RWPE1 (cell line): Measurements from ENCODE around the gene GSE1.

Source experiments
- CTCF ChIA-PET: fragments of 350-600 bp; sonication (Branson Sonifier 250); formaldehyde crosslinking; extraction: SDS; loops from one replicate; lab custom pipeline; 2021; lab: Yijun Ruan, JAX
- POLR2A ChIA-PET: fragments of 400-600 bp; formaldehyde crosslinking; extraction: SDS; loops from one replicate; lab custom pipeline; 2020; ENCODE audit warnings: antibody characterized with exemption; ENCODE audit not compliant: low non-redundant PET; lab: Yijun Ruan, JAX
- DNase-seq: peaks from one replicate; pipeline ENCODE4 v3.0.0; 2012; ENCODE audit warnings: low spot score
- H3K27ac ChIP-seq: fragments of 450-650 bp; 2 replicates; pipeline ENCODE4 v1.5.1; 2017
- CTCF ChIP-seq: fragments of 450-650 bp; conservative IDR thresholded peaks from 2 replicates; pipeline ENCODE4 v1.5.1; 2017; ENCODE audit warnings: low read depth, mild to moderate bottlenecking

Gene GSE1

GRCh38 chr16:85584819-85585282, 28.3 kb upstream of the GSE1 start:
- H3K27ac ChIP-seq = no peak overlapping the region
- CTCF ChIA-PET = no interaction called here
- no peak for DNase-seq
- POLR2A ChIA-PET = no interaction called here
- no peak for TF ChIP-seq CTCF

- CTCF ChIA-PET = interaction anchor here (0.6 kb wide), 2 partner anchors 98 to 632 kb away, joined by 3 to 7 read pairs; no protein-coding TSS in a partner anchor
- no peak for DNase-seq
- no peak overlapping the region for H3K27ac ChIP-seq
- POLR2A ChIA-PET = no interaction called here
- no peak for TF ChIP-seq CTCF
Measured at GRCh38 chr16:85585711-85586110, 27.4 kb upstream of the GSE1 start.

GRCh38 chr16:85586380-85587104, 26.6 kb upstream of the GSE1 start:
- DNase-seq = no peak
- POLR2A ChIA-PET = no interaction called here
- CTCF ChIA-PET = no interaction called here
- no peak for TF ChIP-seq CTCF
- H3K27ac ChIP-seq = no peak overlapping the region

- TF ChIP-seq CTCF = no peak
- CTCF ChIA-PET = no interaction called here
- POLR2A ChIA-PET = no interaction called here
- DNase-seq = no peak
- no peak overlapping the region for H3K27ac ChIP-seq
Measured at GRCh38 chr16:85587762-85588556, 25.2 kb upstream of the GSE1 start.

GRCh38 chr16:85588562-85589503, 24.3 kb upstream of the GSE1 start:
- no peak overlapping the region for H3K27ac ChIP-seq
- POLR2A ChIA-PET = no interaction called here
- DNase-seq = no peak
- CTCF ChIA-PET = interaction anchor here (0.6 kb wide), 2 partner anchors 72 to 673 kb away, joined by 3 read pairs; no protein-coding TSS in a partner anchor
- TF ChIP-seq CTCF = no peak
